ENCODE measurements around the gene RASL10B. TPM values are rescaled to one million over a fixed set of nuclear protein-coding genes. Genes with fewer than 3 reads are reported as not detected.
"Not testable (repeated sequence)": the region's sequence is repeated elsewhere in the genome, so short reads cannot be mapped to it uniquely, and the experiment has no call there.

RASL10B gene
- total RNA-seq, 1 donor, result 12.1 TPM

GRCh38 chr17:35749560-35750412, 18.3 kb downstream of the RASL10B start:
- TF ChIP-seq CTCF (IDR thresholded peaks at IDR 0.05; ENCODE audit: insufficient read depth, low read depth, low read length), result no peak
- H3K4me3 ChIP-seq (ENCODE audit: low read depth, low read length), result peak overlapping the region; percentile 18
- DNase-seq (ENCODE audit: low read depth), result peak; percentile 27

GRCh38 chr17:35750526-35751395, 19.3 kb downstream of the RASL10B start:
- DNase-seq (ENCODE audit: low read depth), result no peak
- TF ChIP-seq CTCF (IDR thresholded peaks at IDR 0.05; ENCODE audit: insufficient read depth, low read depth, low read length), result no peak
- no peak overlapping the region for H3K4me3 ChIP-seq (ENCODE audit: low read depth, low read length)

GRCh38 chr17:35751541-35751940, 20.1 kb downstream of the RASL10B start:
- DNase-seq (ENCODE audit: low read depth); H3K4me3 ChIP-seq (ENCODE audit: low read depth, low read length): not testable (repeated sequence)

GRCh38 chr17:35752471-35752870, 21.0 kb downstream of the RASL10B start:
- H3K4me3 ChIP-seq (ENCODE audit: low read depth, low read length), result no peak overlapping the region
- no peak for TF ChIP-seq CTCF (IDR thresholded peaks at IDR 0.05; ENCODE audit: insufficient read depth, low read depth, low read length)
- no peak for DNase-seq (ENCODE audit: low read depth)

DNA sequence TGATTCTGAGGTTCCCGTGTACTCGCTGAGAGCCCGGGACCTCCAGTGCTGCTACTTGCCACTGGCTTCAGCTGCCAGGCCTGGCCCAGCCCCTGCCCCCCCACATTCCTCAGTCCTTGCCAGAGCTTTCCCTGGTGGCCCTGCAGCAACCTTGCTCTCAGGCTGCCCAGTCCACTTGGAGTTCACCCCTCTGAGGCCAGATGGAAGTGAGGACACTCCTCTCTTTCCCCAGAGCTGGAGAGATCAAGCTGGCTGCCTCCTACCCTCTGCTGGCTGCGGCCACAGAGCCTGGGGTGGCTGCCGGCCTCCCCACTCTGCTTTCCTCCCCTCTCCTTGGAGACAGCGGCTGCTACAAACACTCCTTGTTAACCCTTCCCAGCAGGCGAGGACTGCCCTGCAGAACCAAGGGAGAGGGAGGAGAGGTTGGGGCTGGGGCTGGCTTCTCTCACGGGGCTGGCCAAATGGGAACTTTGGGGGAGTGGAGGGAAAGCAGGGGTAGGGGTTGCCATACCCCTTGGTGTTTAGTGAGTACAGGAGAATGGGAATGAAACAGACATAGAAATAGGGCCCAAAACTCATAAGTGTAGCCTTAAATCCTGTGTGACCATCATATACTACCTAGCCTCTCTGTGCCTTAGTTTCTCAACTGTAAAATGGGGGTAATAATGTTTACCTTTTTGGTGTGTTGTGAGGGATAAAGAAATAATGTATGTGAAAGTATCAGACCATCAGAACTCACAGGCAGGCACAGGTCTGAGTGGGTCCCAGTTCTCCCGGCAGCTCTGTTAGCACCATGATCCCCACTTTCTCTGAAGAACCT, 21.7 kb downstream of the RASL10B start, which contains the start of gene GAS2L2:
TSS of gene GAS2L2 (minus strand) at position 295 of the 820 bp plus-strand sequence. CDS start 389 bp downstream, outside the sequence.
- no peak within 1 kb of the TSS for H3K4me3 ChIP-seq (ENCODE audit: low read depth, low read length)
- DNase-seq (ENCODE audit: low read depth), result no peak
- TF ChIP-seq CTCF (IDR thresholded peaks at IDR 0.05; ENCODE audit: insufficient read depth, low read depth, low read length), result no peak

DNA sequence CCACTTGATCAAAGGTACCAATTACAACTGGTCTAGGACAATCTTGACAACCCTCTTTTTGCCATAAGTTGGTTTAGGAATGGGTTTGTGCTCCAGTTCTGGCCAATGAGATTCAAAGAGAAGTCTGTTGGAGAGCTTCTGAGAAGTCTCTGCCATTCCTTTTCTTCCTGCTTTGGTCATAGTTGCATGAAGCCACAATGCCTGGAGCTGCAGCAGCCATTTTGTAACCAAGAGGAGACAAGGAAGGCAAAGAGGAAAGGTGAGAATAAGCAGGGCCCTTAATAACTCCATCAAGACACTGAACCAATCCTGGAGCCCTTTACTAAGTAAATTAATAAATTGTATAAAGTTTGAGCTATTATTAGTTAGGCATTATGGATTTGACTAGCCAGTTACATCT, 25.8 kb downstream of the RASL10B start:
- TF ChIP-seq CTCF (IDR thresholded peaks at IDR 0.05; ENCODE audit: insufficient read depth, low read depth, low read length), result no peak
- no peak overlapping the region for H3K4me3 ChIP-seq (ENCODE audit: low read depth, low read length)
- DNase-seq (ENCODE audit: low read depth), result no peak
